Left lobe of liver (tissue), 2 donors: ENCODE results near the gene SPATA31C1. TPM values are rescaled to one million over a fixed set of nuclear protein-coding genes. Genes with fewer than 3 reads are reported as not detected.
A peak's percentile ranks its signal among the peaks of the same experiment; 100 is the strongest.
"Not testable (repeated sequence)": the region's sequence is repeated elsewhere in the genome, so short reads cannot be mapped to it uniquely, and the experiment has no call there.

Source experiments
- ATAC-seq: fragments of 200-7000 bp; cut with Tn5 transposase; one replicate; pipeline ENCODE4 v1.9.1; 2020; ENCODE audit warnings: mild to moderate bottlenecking, moderate library complexity
- DNase-seq: peaks from one replicate; pipeline ENCODE4 v3.0.0-alpha.2; 2020; ENCODE audit warnings: low spot score
- total RNA-seq: library from RNA; stranded (reverse); gene quantifications from one replicate; pipeline ENCODE4 v1.2.1, GENCODE V29; 2021
- donor health status: DM: no; HTN: no; CAD: no; lungs with moderate emphysema.
- donor health status: DM: no; HTN: yes; CAD: no.

The SPATA31C1 gene
- total RNA-seq: not detected

DNA sequence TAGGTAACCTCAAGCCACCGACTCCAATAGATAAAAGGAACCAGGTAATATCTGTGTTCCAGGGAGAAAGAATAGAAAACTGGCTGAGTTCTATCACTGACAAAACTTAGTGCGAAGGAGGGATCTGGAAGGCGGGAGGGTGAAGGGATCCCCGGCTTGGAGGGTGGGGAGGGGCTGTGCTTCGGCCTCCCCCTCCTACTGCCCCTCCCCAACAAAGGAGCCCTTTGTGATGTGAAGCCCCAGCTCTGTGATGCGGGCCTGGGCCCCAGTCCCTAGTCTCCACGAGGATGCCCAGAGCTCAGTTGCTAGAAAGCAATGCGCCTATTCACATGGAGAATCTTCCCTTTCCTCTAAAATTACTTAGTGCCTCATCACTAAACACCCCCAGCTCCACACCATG lies at the start of gene SPATA31C1:
TSS of gene SPATA31C1 (plus strand) at position 301 of the 400 bp plus-strand sequence.
- ATAC-seq, DNase-seq: not testable (repeated sequence)

DNA sequence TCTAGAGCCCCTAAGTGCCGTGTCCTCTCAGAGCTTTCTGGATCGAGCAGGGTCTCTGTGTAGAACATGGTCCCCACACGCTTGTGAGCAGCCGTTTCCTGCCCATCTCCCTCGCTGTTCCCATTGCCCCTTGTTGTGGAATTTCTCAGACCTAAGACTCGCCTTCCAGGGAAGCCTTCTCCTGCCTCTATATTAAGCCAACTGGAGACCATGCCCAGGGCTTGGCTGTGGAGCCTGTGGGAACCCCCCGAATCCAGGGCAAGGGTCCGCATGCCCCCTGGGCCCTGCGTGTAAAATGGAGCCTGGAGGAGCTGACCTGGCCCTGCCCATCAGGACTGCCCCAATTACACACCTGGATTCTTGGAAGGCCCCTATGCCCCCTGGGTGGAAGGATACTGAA lies 49.6 kb upstream of the SPATA31C1 start:
- ATAC-seq: no peak
- DNase-seq: peak; percentile 34

DNA sequence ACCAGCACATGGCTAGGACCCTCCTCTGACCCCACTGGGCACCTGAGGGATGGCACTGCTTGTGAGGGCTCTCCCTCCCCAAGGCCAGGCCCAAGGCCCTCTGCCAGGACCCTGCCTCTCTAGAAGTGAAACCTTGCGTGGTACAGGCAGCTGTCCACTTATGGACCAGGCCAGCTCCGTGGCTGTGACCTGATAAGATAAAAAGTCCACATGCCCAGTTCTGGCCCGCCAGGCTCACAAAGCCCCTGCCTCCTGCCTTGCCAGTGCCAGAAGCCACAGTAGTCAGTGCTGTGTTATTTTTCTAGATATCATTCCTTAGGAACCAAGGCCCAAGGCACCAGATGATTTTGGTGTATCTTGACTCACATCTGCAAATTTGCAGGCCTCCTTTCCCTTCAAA lies 49.1 kb upstream of the SPATA31C1 start:
- DNase-seq (no peak), ATAC-seq (no peak)

DNA sequence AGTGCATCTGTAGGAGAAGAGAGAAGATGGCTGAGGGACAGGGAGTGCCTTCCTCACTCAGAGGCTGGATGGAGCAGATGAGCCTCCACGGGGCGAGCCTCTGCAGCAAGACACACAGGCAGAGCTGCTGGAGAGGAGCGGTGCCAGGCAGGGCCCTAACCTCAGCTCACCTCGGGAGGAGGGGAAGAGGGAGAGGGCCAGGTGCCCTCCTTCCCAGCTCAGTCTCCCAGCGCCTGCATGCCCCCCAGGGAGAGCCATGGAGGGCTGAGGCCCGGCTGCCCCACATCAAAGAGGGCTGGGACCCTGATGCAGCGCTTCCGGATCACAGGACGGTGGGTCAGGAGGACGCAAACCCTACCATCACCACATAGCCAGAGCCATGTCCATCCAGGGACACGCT lies 48.7 kb upstream of the SPATA31C1 start:
- ATAC-seq: no peak
- no peak for DNase-seq

DNA sequence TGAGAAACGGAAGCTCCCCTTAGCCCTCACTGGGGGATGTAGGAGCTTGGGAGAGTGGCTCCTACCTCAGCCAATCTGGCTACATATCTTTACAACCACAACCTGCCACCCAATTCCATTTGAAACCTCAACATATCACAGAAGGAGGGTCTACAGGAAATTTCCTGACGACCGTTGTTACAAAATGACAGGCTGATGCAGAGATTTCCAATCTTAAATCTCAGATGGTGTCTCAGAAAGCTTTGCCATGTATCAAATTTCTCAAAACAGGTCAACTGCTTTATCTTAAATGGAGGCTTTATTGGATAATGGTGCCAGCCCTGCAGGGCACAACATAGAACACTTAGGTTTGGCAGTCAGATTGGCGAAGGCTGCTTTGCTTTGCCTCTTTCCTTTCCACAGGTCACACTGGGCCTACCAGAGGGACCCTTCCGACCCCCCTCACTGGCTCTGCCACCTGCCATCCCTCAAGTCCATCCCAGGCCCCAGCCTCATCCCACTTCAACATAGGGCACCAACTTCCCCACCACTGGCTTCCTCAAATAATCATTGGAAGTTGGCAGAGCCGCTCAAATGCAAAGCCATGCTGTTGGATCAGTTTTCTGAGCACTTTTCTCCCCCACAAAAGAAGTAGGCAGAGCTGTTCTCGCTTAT lies 46.2 kb upstream of the SPATA31C1 start:
- no peak for DNase-seq
- ATAC-seq: no peak

DNA sequence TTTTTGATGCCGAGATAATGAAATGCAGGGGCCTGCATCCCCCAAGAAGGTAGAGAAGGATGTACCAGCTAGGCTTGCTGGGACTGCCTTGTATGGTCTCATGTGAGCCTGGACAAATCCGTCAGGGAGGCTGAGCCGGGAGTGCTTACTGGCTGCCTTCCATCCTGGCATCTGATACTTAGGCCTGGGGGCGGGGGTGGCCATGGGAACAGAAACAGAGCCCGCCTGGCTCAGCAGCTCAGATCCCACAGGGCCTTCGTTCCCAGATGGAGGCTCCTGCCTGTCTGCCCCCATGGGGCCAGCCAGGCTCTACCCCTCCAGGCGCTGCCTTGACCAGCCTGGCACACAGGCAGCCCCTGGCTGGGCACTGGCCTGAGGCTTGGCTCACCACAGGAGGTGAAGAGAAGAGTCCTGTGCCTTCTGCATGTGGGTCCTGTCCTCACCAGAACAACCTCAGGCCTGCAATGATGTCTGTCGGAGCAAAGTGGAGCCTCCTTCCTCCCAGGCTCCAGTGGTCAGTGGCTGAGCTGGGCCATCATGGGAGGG lies 45.6 kb upstream of the SPATA31C1 start:
- DNase-seq: no peak
- ATAC-seq: no peak

DNA sequence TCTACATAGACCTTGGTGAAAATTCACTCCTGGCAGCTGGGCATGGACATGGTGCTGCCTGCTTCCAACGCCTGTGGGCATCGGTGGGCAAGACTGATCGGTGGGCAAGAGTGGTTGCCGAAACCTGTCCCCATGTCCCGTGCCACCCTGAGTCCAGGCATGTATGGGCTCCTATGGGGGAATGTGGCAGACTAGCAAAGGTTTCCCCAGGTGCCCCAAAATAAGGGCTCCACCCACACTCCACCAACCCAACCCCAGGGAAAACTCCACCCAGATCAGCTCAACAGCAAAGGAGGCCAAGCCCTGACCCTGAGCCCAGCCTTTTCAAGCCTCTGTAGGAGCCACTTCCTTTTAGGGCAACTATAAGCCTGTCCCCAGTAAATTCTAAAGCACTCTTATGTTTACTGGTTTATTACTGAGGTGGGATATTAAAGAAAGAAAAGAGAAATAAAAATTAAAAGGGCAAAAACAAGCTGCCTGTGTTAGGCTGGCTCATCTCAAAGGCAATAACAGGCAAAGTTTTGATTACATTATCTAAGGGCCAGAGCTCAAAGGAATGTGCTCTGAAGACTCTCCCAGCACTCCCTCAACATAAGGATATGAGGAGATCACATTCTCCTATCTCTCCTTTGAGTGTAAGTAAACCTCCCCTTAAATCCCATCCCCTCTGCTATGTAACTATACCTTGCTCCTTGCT lies 44.0 kb upstream of the SPATA31C1 start:
- DNase-seq (no peak), ATAC-seq (no peak)

DNA sequence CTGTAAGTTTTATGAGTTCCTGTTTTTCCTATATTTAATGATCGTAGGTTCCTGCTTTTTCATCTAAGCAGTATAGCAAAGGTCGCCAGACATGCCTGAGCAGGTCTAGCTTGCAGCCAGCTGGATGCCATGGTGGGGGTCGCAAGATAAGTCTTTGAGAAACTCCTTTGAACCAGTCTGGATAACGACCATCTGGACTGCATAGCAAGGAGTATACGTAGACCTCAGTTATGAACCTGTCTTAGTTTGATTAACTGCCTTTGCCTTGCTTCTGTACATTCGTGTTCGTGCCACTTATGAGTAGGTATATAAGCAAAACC lies 43.5 kb upstream of the SPATA31C1 start:
- DNase-seq (no peak), ATAC-seq (no peak)

DNA sequence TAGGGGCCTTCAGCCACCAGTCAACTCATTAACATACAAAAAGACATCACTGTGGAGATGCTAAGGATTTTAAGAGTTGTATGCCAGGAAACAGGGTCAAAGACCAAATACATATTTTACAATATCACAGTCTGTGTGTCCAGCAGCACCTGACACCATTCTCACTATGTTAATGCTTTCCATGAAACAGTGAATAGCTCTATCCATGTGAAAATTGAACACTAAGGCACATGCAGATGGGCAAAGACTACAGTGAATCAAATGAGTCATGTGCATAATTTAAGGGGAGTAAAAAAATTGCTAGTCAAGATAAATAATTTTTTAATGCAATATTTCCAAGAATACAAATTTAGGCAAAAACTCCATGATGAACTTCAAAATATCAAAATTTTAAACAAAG lies 42.7 kb upstream of the SPATA31C1 start:
- no peak for ATAC-seq

DNA sequence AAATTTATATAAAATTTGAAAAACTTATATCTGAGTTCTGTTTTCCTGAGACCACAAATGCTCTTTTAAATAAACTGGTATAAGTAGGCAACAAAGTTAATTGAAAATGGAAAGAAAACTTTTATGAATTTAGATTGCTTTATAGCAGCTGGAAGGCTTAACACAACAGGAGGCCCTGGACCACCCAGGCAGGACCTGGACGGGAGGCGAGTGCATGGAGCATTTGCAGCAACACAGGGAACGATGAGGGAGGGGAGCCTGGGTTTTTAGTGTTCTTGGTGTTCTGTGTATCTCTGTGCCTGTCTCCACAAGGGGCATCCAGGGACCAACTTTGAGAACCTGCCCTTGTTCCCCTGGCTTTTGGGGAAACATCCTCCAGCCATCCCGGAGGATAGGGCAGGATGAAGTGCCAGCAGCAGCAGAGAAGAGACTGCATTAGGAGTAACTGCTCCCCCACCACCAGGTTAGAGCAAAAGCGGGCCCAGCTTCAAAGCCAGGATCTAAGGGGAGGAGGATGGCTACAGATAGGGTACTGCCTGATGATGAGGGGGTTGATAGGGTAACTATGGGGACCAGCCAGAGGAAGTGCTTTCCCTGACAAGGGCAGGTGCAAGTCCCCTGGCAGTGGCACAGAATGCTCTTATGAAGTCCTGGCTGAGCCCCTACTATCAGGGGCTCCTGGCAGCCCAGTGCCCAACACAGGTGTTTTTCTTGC lies 41.8 kb upstream of the SPATA31C1 start:
- ATAC-seq: no peak
- no peak for DNase-seq

More for the DNA sequence above, 42.7 kb upstream of the SPATA31C1 start:
- no peak for DNase-seq

DNA sequence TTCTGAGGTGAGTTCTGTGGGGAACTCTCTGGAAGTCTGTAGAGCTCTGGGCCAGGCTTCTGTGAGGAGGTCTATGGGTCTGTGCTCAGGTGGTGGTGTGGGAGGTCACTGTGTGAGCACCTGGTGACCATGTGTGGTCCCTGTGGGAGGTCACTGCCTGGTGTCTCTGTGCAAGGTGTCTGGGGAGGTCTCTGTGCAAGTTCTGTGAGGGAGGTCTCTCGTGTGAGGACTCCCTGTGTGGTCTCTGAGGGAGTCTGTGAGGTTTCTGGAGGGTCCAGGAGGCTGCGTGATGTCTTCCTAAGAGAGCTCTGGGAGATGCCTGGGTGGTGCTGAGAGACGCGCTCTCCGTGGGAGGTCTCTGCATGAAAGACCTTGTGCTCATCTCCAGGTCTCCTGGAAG lies 41.1 kb upstream of the SPATA31C1 start:
- ATAC-seq: no peak
- no peak for DNase-seq

DNA sequence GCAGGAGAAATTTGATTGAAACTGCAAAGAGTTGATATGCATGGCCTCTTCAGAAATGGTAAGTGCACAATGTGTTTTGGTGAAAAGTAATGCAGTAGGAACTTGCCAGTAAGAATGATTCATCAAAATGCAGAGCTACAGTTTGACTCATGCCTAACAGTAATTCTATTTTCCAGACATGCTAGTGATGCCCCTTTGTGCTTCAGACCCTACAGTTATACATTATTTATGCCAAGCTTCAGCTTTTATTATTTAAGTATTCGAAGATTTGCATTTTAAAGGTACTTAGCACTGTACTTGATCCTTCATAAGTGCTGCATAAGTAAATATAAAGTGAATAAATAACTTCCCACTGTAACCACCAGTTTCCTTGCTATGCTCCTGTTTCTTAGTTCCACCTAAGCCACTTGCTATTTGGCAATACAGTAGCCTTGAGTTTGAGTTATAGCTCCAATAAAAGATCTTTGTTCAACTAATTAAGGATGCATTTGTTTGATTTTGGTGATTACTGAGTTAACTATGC lies 38.7 kb upstream of the SPATA31C1 start:
- DNase-seq: no peak
- ATAC-seq: no peak

DNA sequence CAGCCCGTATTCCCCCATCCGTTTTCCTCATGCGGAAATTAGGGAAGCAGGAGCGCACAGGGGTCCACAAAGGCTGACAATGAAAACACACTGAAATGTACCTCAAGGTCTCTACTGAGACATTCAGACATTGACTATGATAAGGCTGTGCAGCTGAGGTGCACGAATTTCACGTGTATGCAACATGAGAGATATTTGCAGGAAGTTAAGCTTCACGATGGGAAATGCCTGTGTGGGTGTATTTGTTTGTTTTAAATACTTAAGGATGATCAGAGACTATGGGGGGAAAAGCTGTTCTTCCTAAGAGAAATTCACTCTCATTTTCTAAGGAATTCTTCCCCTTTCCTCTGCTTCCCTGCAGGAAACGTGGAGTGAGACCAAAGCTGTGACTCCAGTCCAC lies 37.6 kb upstream of the SPATA31C1 start:
- DNase-seq (no peak), ATAC-seq (no peak)

DNA sequence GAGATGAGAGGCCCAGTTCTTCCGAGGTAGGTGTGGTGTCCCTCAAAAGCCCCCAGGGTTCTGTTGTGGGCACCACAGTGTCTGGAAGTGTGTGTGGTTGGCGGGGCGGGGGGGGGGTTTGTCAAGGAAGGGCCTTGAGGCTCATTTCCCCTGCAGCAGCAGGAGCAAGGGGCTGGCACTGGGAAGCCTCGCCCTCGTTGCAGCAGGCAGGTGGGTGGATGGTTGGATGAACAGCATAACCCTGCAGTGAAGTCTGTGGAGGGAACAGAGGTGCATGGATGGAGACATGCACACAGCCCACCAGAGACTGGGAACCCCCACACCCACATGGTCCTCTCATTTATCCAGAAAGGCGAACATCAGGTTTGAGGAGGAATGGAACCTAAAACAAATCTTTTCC lies 37.1 kb upstream of the SPATA31C1 start:
- ATAC-seq: no peak
- no peak for DNase-seq

DNA sequence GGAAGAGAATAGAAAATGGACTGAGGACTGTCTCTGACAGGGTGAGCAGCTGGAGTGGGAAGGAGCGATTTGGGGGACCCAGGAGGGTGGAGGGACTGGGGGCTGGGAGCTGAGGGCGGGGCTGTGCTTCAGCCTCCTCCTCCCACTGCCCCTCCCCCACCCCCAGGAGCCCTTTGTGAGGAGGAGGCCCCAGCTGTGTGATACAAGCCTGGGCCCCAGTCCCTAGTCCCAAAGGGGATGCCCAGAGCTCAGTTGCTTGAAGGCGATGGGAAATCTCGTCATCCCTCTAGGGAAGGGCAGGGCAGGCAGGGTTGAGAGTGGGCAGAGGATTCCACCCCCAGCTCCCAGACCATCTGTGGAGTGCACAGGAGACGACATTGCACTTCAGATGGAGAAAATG lies 35.1 kb upstream of the SPATA31C1 start, which contains the start of gene SPATA31E1:
TSS of gene SPATA31E1 (plus strand) at position 251 of the 400 bp plus-strand sequence. CDS start at position 266, 15 bp downstream.
- ATAC-seq (no peak), DNase-seq (no peak)

DNA sequence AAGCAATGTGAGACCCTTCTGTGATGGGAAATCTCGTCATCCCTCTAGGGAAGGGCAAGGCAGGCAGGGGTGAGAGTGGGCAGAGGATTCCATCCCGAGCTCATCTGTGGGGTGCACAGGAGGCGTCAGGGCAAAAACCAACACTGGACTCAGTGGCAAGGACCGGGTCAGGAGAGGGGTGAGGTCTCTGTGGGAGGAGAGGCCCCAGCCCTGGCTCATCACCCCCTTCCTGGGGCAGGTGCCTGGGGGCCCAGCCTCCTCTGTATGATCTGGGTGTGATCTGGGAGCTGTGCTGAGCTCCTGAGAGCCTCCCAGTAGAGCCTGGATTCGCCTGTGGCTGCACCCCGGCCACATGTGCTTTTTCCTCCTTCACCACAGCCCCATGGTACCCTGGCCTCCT lies 34.5 kb upstream of the SPATA31C1 start:
- ATAC-seq (no peak), DNase-seq (no peak)

DNA sequence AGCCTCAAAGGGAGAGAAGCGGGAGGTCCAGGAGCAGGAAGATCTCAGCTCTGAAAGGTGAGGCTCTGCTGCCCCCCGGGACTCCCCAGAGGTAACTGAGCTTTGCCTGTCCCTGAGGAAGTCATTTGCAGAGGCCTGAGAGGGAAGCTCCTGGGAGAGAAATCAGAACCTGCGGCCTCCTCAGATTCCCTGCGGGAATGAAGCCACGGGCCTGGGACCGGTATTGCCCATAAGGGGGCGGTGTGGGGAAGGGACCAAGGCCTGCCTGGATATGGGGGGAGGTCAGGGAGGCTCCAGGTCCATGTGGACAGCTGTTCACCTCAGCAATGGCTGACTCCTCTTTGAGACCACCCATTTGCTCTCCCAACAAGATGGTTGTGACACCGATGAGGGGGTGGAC lies 33.8 kb upstream of the SPATA31C1 start:
- ATAC-seq (peak; percentile 37), DNase-seq (no peak)

DNA sequence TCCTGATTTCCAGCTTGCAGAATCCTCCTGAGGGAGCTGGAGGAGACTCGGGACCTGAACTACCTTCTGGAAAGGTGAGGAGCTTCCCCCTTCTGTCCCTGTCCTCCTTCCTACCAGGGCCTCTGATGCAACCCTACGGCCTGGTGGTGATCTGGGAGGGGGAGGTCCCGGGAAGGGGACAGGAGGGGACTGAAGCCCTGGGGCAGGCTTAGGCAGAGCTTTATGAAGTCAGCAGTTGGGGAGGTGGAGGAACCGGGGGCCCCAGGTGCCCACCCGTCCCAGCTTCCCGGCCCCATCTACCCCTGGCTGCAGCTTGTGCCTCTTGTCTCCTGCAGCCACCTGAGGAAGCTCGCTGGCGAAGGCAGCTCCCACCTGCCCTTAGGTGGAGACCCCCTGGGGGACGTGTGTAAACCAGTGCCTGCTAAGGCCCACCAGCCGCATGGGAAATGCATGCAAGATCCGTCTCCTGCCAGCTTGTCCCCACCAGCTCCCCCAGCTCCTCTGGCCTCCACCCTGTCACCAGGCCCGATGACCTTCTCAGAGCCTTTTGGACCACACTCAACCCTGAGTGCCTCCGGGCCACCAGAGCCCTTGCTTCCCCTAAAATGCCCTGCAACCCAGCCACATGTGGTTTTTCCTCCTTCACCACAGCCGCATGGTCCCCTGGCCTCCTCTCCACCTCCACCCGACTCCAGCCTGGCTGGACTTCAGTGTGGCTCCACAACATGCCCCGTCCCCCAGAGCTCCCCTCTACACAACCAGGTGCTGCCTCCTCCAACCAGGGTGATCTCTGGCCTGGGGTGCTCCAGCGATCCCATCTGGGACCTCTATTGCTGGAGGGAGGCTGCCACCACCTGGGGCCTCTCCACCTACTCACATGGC lies 32.9 kb upstream of the SPATA31C1 start:
- DNase-seq (no peak), ATAC-seq (no peak)

DNA sequence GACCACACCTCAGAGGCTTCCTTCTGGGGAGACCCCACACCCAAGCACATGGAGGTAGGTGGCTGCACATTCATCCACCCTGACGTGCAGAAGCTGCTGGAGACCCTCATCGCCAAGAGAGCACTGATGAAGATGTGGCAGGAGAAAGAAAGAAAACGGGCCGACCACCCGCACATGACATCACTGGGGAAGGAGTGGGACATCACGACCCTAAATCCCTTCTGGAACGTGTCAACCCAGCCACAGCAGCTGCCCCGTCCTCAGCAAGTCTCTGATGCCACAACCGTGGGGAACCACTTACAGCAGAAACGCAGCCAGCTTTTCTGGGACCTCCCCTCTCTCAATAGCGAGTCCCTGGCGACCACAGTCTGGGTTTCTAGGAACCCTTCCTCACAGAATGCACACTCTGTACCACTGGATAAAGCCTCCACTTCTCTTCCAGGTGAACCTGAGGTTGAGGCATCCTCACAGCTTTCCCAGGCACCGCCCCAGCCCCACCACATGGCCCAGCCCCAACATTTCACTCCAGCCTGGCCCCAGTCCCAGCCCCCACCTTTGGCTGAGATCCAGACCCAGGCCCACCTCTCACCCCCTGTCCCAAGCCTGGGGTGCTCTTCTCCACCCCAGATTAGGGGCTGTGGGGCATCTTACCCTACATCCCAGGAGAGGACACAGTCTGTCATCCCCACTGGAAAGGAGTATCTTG lies 32.1 kb upstream of the SPATA31C1 start:
- DNase-seq: no peak
- no peak for ATAC-seq
